Gastroesophageal sphincter (tissue), 4 donors: ENCODE results near the gene TBL1XR1. TPM values are rescaled to one million over a fixed set of nuclear protein-coding genes. Genes with fewer than 3 reads are reported as not detected.

ENCODE experiments used
- ATAC-seq: fragments of 150-250 bp; one replicate; pipeline ENCODE4 v1.9.1; 2016; ENCODE audit warnings: mild to moderate bottlenecking, moderate library complexity
- H3K27ac ChIP-seq, 4 donors: fragments of 200-600 bp; sonication (generic) in 3 of 4; 1 replicate in 3 of 4; 2 replicates in 1 of 4; pipeline ENCODE4 v1.5.1; 2016 to 2019
- H3K27me3 ChIP-seq: fragments of 200-600 bp; sonication (generic); one replicate; pipeline ENCODE4 v1.5.1; 2019
- H3K36me3 ChIP-seq, 2 donors: fragments of 200-600 bp; sonication (generic); one replicate each; pipeline ENCODE4 v1.5.1; 2019; ENCODE audit warnings: control low read depth in 1 of 2
- H3K4me1 ChIP-seq, 3 donors: fragments of 200-600 bp; sonication (generic); 1 replicate in 2 of 3; 2 replicates in 1 of 3; pipeline ENCODE4 v1.5.1; 2016 to 2019; ENCODE audit warnings: control low read depth in 2 of 3
- H3K4me3 ChIP-seq, 2 donors: fragments of 200-600 bp; sonication (generic); one replicate each; pipeline ENCODE4 v1.5.1; 2019; ENCODE audit warnings: mild to moderate bottlenecking in 1 of 2, moderate library complexity in 1 of 2
- H3K9me3 ChIP-seq, 3 donors: fragments of 200-600 bp; sonication (generic); one replicate each; pipeline ENCODE4 v1.5.1; 2017 to 2019; ENCODE audit warnings: control low read depth in 2 of 3
- EP300 ChIP-seq: sonication (generic); formaldehyde crosslinking; IDR thresholded peaks from one replicate; pipeline ENCODE4 v1.6.1; 2017; ENCODE audit warnings: antibody characterized with exemption, mild to moderate bottlenecking
- POLR2A ChIP-seq, 2 donors: fragments of 450-650 bp; IDR thresholded peaks; one replicate each; pipeline ENCODE4 v1.6.1; 2017; ENCODE audit warnings: antibody characterized with exemption in 2 of 2, mild to moderate bottlenecking in 2 of 2, moderate library complexity in 1 of 2
- POLR2AphosphoS5 ChIP-seq: sonication (generic); formaldehyde crosslinking; IDR thresholded peaks from one replicate; pipeline ENCODE4 v1.6.1; 2017; ENCODE audit warnings: antibody characterized with exemption
- whole genome bisulfite sequencing, 2 donors: methylation state at CpG; one replicate each; pipeline ENCODE4 v1.1.5; 2018; ENCODE audit warnings: low coverage in 1 of 2; 5-methylcytosine and 5-hydroxymethylcytosine counted together
- total RNA-seq, 4 donors: library from RNA; depleted of rRNA; stranded (reverse); fragments of >200 nt; gene quantifications; one replicate each; pipeline ENCODE4 v1.1.0, GENCODE V29; 2016
- TF ChIP-seq, protein P1 (sequence below), 4 experiments: fragments of 200-600 bp in 2 of 4; fragments of 450-650 bp in 2 of 4; sonication (generic) in 1 of 4; IDR thresholded peaks; one replicate each; pipeline ENCODE4 v1.5.1; 2017 to 2019; ENCODE audit warnings: antibody characterized with exemption in 4 of 4, mild to moderate bottlenecking in 2 of 4, moderate library complexity in 2 of 4

Gene TBL1XR1
- total RNA-seq, 4 donors from 2014 or later: 91.1 to 126 (median 97.4) TPM

DNA sequence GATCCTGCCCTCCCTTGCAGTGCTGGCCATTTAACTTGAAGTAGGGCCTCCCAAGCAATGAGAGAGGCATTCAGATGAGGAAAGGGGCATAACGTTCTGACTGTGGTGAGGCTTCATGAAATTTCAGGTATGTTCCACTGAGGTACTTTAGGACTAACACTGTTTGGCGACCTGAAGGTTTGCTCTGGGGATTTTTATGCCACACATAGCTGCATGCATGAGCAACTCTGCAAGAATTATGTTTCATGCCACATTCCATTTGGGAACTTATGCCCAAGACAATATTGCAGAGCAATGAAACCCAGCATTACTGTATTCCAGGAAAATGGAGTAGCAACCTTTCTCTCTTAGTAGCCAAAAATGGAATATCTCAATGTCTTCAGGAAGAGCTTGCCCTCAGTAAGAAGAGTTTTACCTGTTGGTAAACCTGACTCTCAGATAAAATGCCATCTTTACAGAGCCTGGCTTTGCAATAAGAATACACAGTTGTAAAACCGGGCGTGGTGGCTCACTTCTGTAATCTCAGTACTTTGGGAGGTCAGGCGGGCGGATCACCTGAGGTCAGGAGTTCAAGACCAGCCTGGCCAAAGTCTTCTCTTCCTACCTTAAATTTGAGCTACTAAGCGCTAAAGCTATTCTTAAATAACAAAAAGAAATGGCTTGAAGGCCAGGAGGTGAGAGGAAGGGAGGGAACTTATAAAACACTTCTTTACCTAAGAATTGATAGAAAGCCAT is 16.7 kb upstream of the TBL1XR1 start:
- Histone ChIP-seq H3K9me3 (no peaks in the 10 kb centered on the region), H3K27ac (no peak overlapping the region), H3K27me3 (no peaks in the 10 kb centered on the region), H3K4me1 (no peaks in the 10 kb centered on the region), H3K36me3 (no peaks in the 10 kb centered on the region), H3K4me3 (no peak overlapping the region)
- WGBS, 2 donors: 75% methylated on average over 3 of the region's 7 CpGs; no CpG with 5 or more reads in 1 of the 2 donors
- ATAC-seq: no peak
- TF ChIP-seq POLR2A (IDR thresholded peaks at IDR 0.05): no peak
- TF ChIP-seq POLR2AphosphoS5: no peak
- TF ChIP-seq, protein P1, sequence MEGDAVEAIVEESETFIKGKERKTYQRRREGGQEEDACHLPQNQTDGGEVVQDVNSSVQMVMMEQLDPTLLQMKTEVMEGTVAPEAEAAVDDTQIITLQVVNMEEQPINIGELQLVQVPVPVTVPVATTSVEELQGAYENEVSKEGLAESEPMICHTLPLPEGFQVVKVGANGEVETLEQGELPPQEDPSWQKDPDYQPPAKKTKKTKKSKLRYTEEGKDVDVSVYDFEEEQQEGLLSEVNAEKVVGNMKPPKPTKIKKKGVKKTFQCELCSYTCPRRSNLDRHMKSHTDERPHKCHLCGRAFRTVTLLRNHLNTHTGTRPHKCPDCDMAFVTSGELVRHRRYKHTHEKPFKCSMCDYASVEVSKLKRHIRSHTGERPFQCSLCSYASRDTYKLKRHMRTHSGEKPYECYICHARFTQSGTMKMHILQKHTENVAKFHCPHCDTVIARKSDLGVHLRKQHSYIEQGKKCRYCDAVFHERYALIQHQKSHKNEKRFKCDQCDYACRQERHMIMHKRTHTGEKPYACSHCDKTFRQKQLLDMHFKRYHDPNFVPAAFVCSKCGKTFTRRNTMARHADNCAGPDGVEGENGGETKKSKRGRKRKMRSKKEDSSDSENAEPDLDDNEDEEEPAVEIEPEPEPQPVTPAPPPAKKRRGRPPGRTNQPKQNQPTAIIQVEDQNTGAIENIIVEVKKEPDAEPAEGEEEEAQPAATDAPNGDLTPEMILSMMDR (IDR thresholded peaks at IDR 0.05): no peak
- TF ChIP-seq EP300: no peak

DNA sequence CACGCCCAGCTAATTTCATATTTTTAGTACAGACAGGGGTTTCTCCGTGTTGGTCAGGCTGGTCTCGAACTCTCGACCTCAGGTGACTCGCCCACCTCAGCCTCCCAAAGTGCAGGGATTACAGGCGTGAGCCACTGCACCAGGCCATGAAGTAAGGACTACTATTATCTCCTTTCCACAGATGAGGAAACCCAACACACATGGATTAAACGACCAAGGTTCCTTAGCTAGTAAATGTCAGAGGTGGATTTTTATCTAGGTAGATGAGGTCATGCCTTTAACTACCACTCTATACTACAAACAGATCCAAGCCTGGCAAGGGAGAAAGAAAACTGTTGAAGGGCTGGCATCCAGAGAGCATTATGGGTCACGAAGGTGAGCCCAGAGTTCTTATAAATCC is 15.5 kb upstream of the TBL1XR1 start:
- Histone ChIP-seq H3K9me3 (no peaks in the 10 kb centered on the region), H3K4me1 (no peaks in the 10 kb centered on the region), H3K27ac (no peak overlapping the region), H3K27me3 (no peaks in the 10 kb centered on the region), H3K4me3 (no peak overlapping the region), H3K36me3 (no peaks in the 10 kb centered on the region)
- ATAC-seq: no peak
- 86 to 100% methylated on average over 1 to 6 of the region's 8 CpGs for WGBS, 2 donors
- TF ChIP-seq POLR2AphosphoS5: no peak
- no peak for TF ChIP-seq EP300
- no peak for TF ChIP-seq POLR2A (IDR thresholded peaks at IDR 0.05)
- TF ChIP-seq, protein P1 (IDR thresholded peaks at IDR 0.05): no peak

DNA sequence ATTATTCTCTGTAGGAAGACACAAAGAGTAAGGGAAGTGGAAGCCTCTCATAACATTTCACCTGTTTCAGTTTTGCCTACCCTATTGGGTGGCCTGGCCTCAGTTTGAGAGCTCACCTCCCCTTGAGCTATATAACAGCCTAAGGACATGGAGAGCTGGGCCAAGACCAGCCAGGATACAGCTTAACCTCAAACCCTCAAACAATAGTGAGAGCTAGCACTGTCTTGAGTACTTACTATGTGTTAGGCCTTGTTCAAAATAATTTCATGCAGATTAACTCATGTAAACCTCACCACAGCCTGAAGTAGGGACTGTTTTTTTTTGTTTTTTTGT is 15.0 kb upstream of the TBL1XR1 start:
- Histone ChIP-seq H3K9me3 (no peaks in the 10 kb centered on the region), H3K27me3 (no peaks in the 10 kb centered on the region), H3K27ac (no peak overlapping the region), H3K4me1 (no peaks in the 10 kb centered on the region), H3K4me3 (no peak overlapping the region), H3K36me3 (no peaks in the 10 kb centered on the region)
- no peak for ATAC-seq
- TF ChIP-seq POLR2AphosphoS5: no peak
- no peak for TF ChIP-seq POLR2A (IDR thresholded peaks at IDR 0.05)
- TF ChIP-seq, protein P1 (IDR thresholded peaks at IDR 0.05): no peak
- TF ChIP-seq EP300: no peak

DNA sequence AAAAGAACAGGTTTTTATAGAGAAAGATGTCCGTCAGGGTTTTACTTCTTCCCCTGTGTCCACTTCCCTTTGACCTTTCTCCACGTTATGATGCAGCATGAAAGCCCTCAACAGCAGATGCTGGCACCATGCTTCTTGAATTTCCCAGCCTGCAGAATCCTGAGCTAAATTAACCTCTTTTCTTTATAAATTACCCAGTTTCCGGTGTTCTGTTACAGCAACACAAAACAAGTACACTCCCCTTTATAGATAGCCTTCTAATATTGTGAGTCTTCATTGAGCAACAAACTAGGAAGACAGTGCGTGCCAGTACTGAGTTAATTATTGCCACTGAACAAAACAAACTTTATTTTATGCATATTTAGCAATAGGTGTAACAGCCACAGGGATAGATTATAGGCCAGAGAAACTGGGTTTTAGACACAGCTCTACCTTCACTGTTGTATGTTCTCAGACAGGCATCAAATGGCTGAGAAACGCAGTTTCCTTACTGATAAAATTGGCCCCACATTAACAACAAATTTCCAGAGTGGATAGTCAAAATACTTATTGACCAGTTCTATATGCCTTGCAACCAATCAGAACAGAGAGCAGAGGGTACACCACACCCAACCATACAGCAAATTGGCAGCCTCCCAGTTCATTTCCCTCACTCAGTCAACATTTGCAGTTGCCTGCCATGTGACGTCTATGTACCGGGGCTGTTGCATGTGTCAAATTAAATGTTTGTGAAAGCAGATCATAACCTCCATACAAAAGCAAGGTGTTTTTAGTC is 14.4 kb upstream of the TBL1XR1 start:
- 79 to 90% methylated on average over 7 of the region's 7 CpGs for WGBS, 2 donors
- H3K36me3 ChIP-seq: no peaks in the 10 kb centered on the region
- ATAC-seq: no peak

More for the DNA sequence above, 14.4 kb upstream of the TBL1XR1 start:
- Histone ChIP-seq H3K4me3 (no peak overlapping the region), H3K4me1 (no peaks in the 10 kb centered on the region), H3K9me3 (no peaks in the 10 kb centered on the region), H3K27me3 (no peaks in the 10 kb centered on the region), H3K27ac (no peak overlapping the region)
- TF ChIP-seq POLR2A (IDR thresholded peaks at IDR 0.05) (no peak), POLR2AphosphoS5 (no peak), EP300 (no peak)
- TF ChIP-seq, protein P1 (IDR thresholded peaks at IDR 0.05): no peak
